Regular cardiac myocyte (primary cell): ENCODE measurements around the gene CCND1. TPM values are rescaled to one million over a fixed set of nuclear protein-coding genes. Genes with fewer than 3 reads are reported as not detected.

Experiments used
- total RNA-seq: library from RNA; depleted of rRNA; stranded (reverse); fragments of >200 nt; gene quantifications from 2 replicates; pipeline ENCODE4 v1.2.3, GENCODE V29; 2014

CCND1 gene
- total RNA-seq: 1,108 and 1,397 TPM in 2 replicates

DNA sequence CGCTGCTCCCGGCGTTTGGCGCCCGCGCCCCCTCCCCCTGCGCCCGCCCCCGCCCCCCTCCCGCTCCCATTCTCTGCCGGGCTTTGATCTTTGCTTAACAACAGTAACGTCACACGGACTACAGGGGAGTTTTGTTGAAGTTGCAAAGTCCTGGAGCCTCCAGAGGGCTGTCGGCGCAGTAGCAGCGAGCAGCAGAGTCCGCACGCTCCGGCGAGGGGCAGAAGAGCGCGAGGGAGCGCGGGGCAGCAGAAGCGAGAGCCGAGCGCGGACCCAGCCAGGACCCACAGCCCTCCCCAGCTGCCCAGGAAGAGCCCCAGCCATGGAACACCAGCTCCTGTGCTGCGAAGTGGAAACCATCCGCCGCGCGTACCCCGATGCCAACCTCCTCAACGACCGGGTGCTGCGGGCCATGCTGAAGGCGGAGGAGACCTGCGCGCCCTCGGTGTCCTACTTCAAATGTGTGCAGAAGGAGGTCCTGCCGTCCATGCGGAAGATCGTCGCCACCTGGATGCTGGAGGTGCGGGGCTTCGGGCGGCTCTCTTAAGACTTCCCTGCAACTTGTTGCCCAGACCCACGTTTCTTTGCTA, at the start of gene CCND1:
Gene CCND1, plus strand, starts transcription at position 162 of the 587 bp plus-strand sequence. Its CDS starts 158 bp downstream, at position 320.

DNA sequence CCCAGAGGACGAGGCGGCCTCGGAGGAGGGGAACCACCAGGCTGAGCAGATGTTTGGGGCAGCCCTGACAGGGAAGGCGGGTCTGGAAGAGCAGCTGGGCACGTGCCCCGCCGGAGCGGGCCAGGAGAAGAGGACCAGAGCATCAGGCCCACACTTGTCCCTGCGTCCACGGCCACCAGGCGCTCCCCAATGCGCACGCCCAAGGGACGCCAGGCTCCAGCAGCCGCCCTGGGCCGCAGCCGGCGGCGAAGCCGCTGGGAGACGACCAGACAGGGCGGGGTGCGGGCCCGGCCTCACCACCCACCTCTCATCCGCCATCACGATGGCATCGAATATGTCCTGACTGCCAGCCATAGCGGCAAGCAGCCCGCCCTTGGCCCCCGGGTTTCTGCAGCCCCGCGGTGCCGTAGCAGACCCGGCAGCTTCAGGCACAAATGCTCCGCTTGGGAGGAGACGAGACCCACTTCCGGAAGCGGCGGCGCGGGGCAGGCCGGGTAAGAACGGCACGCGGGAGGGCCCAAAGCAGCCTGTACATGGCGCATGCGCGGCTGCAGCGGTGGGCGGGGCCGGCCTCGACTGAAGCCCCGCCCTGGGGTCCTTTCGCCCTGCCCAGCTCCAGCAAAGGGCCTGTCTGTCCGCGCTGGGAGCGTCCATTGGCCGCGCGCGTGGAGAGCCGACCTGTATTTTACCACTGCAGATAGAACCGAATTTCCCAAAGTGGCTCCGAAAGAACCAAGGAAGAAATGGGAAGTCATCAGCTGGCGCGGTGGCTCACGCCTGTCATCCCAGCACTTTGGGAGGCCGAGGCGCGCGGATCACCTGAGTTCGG, 34.1 kb downstream of the CCND1 start, which contains the start of gene LTO1:
Gene LTO1, minus strand, starts transcription at position 468 of the 829 bp plus-strand sequence. Its CDS starts 114 bp downstream, at position 354.

Other genes with a start within 250 kb of the CCND1 start
- under 0.01 TPM in 1 of 2 replicates, not detected in the other for gene LINC01488, start 159.5 kb upstream of the CCND1 start, total RNA-seq
- 15.5 and 20.3 TPM in 2 replicates for gene LTO1, start 34.2 kb downstream of the CCND1 start, total RNA-seq
- gene FGF19, start 62.9 kb downstream of the CCND1 start, total RNA-seq: not detected in 2 replicates
- not detected in 2 replicates for gene FGF4, start 134.2 kb downstream of the CCND1 start, total RNA-seq
- not detected in 2 replicates for gene FGF3, start 178.3 kb downstream of the CCND1 start, total RNA-seq